Prostate gland (tissue), 2 donors: ENCODE results near the gene TMEM33. TPM values are rescaled to one million over a fixed set of nuclear protein-coding genes. Genes with fewer than 3 reads are reported as not detected.
A peak's percentile ranks its signal among the peaks of the same experiment; 100 is the strongest.

Source experiments
- DNase-seq: peaks from one replicate; pipeline ENCODE4 v3.0.0-alpha.2; 2019; ENCODE audit warnings: low spot score
- H3K27ac ChIP-seq, 2 donors: fragments of 200-600 bp; sonication (generic); 2 replicates each; pipeline ENCODE4 v1.5.1; 2017 to 2019
- H3K27me3 ChIP-seq: fragments of 200-600 bp; sonication (generic); replicated peaks from 2 replicates; pipeline ENCODE4 v1.5.1; 2019; ENCODE audit not compliant: insufficient read depth
- H3K36me3 ChIP-seq, 2 donors: fragments of 200-600 bp; sonication (generic); 1 replicate in 1 of 2; 2 replicates in 1 of 2; pipeline versions ENCODE4 v1.5.1 to v1.8.1; 2017 to 2019
- H3K4me1 ChIP-seq: fragments of 200-600 bp; sonication (generic); replicated peaks from 2 replicates; pipeline ENCODE4 v1.5.1; 2019
- H3K4me3 ChIP-seq, 2 donors: fragments of 200-600 bp; sonication (generic); 2 replicates each; pipeline ENCODE4 v1.5.1; 2017 to 2019
- H3K9me3 ChIP-seq: fragments of 200-600 bp; sonication (generic); 2 replicates; pipeline ENCODE4 v1.5.1; 2017
- POLR2A ChIP-seq: fragments of 450-650 bp; IDR thresholded peaks from one replicate; pipeline ENCODE4 v1.6.1; 2016; ENCODE audit warnings: antibody characterized with exemption, mild to moderate bottlenecking
- POLR2AphosphoS5 ChIP-seq: sonication (generic); formaldehyde crosslinking; IDR thresholded peaks from one replicate; pipeline ENCODE4 v1.6.1; 2017; ENCODE audit warnings: antibody characterized with exemption
- WGBS: methylation state at CpG from one replicate; pipeline ENCODE4 v1.1.5; 2018; 5-methylcytosine and 5-hydroxymethylcytosine counted together
- intact Hi-C: fragments of 100-400 bp; cut with DNase I; formaldehyde crosslinking; loops from one replicate; pipeline ENCODE4 v1.14.2; 2022
- total RNA-seq, 2 donors: library from RNA; depleted of rRNA; stranded (reverse); fragments of >200 nt; gene quantifications; one replicate each; pipeline ENCODE4 v1.1.0, GENCODE V29; 2016
- TF ChIP-seq, protein P1 (sequence below), 4 experiments: fragments of 200-600 bp in 2 of 4; fragments of 450-650 bp in 2 of 4; sonication (generic) in 2 of 4; IDR thresholded peaks; 1 replicate in 3 of 4; 2 replicates in 1 of 4; pipeline ENCODE4 v1.5.1; 2016 to 2019; ENCODE audit warnings: antibody characterized with exemption in 4 of 4, mild to moderate bottlenecking in 2 of 4, moderate library complexity in 2 of 4

TMEM33 gene
- total RNA-seq, 2 donors from 2014 or later: 36.5 to 77.7 TPM

DNA sequence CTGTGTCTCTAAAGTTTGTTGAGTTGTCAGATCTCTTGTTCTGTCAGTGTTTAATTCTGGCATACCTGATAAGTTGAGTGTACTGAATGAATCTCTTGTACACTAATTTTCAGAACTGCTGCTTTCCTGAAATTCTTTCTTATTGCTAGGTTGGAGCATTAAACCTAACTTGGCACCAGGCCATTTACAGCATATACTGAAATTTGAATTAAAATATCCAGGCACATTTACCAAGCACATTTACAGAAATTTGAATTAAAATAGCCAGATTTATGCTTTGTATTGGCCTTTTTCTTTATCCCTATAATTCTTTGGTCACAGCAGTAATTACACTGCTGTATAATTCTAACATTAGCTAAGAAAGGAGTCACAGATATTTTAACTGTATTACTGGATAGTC lies 8.9 kb downstream of the TMEM33 start:
- Histone ChIP-seq H3K4me3 (no peak overlapping the region), H3K4me1 (no peaks in the 10 kb centered on the region), H3K9me3 (no peaks in the 10 kb centered on the region), H3K36me3 (no peaks in the 10 kb centered on the region), H3K27ac (no peak overlapping the region), H3K27me3 (no peaks in the 10 kb centered on the region)
- intact Hi-C loops: no loop called here
- DNase-seq: no peak
- TF ChIP-seq, protein P1, sequence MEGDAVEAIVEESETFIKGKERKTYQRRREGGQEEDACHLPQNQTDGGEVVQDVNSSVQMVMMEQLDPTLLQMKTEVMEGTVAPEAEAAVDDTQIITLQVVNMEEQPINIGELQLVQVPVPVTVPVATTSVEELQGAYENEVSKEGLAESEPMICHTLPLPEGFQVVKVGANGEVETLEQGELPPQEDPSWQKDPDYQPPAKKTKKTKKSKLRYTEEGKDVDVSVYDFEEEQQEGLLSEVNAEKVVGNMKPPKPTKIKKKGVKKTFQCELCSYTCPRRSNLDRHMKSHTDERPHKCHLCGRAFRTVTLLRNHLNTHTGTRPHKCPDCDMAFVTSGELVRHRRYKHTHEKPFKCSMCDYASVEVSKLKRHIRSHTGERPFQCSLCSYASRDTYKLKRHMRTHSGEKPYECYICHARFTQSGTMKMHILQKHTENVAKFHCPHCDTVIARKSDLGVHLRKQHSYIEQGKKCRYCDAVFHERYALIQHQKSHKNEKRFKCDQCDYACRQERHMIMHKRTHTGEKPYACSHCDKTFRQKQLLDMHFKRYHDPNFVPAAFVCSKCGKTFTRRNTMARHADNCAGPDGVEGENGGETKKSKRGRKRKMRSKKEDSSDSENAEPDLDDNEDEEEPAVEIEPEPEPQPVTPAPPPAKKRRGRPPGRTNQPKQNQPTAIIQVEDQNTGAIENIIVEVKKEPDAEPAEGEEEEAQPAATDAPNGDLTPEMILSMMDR (IDR thresholded peaks at IDR 0.05): no peak
- TF ChIP-seq POLR2AphosphoS5: no peak

DNA sequence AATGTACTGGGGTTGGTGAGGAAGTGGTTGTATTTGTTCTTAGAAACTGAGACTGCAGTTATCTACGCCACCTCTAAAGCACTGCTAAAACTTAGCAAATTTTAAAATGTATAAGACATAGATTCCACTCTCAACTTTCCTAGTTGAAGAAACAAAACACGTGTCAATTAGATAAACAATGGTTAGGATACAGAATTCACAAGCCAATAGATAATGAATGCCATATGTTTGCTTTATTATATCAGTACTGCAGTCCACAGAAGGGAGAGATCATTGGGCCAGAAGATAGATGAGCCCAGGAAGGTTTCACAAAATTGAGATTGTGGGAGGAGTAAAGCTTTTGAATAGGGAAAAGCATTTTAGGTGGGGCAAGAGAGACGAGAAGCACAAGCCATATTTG lies 14.3 kb downstream of the TMEM33 start:
- TF ChIP-seq POLR2AphosphoS5 (no peak), POLR2A (no peak)
- TF ChIP-seq, protein P1 (IDR thresholded peaks at IDR 0.05): no peak
- DNase-seq: no peak
- Histone ChIP-seq H3K27me3 (no peaks in the 10 kb centered on the region), H3K36me3 (no peaks in the 10 kb centered on the region), H3K4me1 (no peaks in the 10 kb centered on the region), H3K4me3 (no peak overlapping the region), H3K27ac (no peak overlapping the region), H3K9me3 (no peaks in the 10 kb centered on the region)
- 80% methylated on average over 3 of the region's 3 CpGs for WGBS
- intact Hi-C loops: no loop called here

DNA sequence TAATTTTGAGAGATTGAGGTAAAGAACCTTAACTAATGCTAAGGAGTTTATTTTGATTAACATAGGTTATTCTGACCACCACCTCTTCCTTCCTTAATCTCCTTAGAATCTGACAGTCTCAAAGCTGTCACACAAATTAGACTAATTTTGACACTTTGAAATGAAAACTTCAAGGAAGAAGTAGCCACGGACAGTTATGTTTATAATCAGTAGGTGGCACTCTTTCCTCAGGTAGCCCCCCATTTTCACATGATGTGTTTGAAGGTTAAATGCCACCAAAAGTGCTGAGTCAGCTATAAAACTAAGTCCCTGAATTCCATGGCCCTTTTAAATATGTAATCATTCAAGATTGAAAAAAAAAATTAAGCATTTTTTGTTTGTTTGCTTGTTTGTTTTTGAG lies 22.4 kb downstream of the TMEM33 start:
- 38% methylated on average over 1 of the region's 1 CpG for WGBS
- intact Hi-C loops: no loop called here
- TF ChIP-seq, protein P1 (IDR thresholded peaks at IDR 0.05): peak in 3 of 4 experiments; percentile 16 to 32 (median 17)
- no peak for TF ChIP-seq POLR2A
- Histone ChIP-seq H3K27ac (no peak overlapping the region), H3K27me3 (no peaks in the 10 kb centered on the region), H3K4me3 (no peak overlapping the region), H3K4me1 (no peaks in the 10 kb centered on the region), H3K36me3 (no peaks in the 10 kb centered on the region), H3K9me3 (no peaks in the 10 kb centered on the region)
- no peak for DNase-seq

DNA sequence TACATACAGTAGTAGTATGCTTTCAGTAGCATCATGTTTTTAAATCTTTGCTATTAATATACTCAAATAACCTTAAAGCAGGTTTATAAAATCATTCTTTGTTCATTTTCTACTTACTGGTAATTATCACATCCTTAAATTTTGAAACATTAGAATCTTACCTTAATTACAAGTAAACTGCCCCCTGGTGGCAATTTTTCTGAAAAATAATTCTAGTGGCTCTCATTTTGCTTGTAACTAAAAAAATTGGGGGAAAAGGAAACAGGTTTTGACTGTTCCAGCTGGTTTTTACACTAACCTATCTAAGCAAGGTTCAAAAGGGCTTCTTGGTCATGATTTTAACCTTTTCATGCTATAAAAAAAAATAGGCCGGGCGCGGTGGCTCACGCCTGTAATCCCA lies 27.9 kb downstream of the TMEM33 start:
- TF ChIP-seq, protein P1 (IDR thresholded peaks at IDR 0.05): no peak
- TF ChIP-seq POLR2AphosphoS5 (no peak), POLR2A (no peak)
- H3K4me1 ChIP-seq: no peaks in the 10 kb centered on the region

DNA sequence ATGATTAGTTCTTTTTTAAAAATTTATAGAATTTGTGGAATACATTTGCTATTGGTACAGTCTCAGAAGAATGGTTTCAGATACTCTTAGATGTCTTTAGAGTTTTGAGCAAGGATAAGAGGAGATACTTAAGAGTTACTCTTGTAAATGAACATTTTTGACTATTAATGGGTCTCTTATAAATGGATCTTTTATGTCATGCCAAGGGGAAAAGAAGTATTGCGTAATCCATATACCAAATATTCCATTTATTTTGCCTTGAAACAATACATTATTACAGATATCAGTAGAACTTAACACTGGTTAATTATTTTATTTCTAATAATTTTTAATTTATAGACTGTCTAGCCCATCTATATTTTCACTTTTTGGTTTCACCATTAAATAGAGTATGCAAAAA lies 29.2 kb downstream of the TMEM33 start:
- 98% methylated on average over 1 of the region's 1 CpG for WGBS
- Histone ChIP-seq H3K4me3 (no peak overlapping the region), H3K27ac (no peak overlapping the region), H3K27me3 (no peaks in the 10 kb centered on the region), H3K36me3 (no peaks in the 10 kb centered on the region), H3K9me3 (no peaks in the 10 kb centered on the region), H3K4me1 (no peaks in the 10 kb centered on the region)
- TF ChIP-seq POLR2A (no peak), POLR2AphosphoS5 (no peak)
- TF ChIP-seq, protein P1 (IDR thresholded peaks at IDR 0.05): no peak
- intact Hi-C loops: no loop called here
- DNase-seq: no peak

More for the DNA sequence above, 27.9 kb downstream of the TMEM33 start:
- no peaks in the 10 kb centered on the region for H3K27me3 ChIP-seq
- H3K4me3 ChIP-seq: no peak overlapping the region
- no peaks in the 10 kb centered on the region for H3K36me3 ChIP-seq
- no peaks in the 10 kb centered on the region for H3K9me3 ChIP-seq
- DNase-seq: no peak
- intact Hi-C loops: no loop called here
- H3K27ac ChIP-seq: no peak overlapping the region
- 92% methylated on average over 4 of the region's 4 CpGs for WGBS
